Muscle layer of colon (tissue), 2 donors: ENCODE results near the gene NAAA.
"Not testable (repeated sequence)": the region's sequence is repeated elsewhere in the genome, so short reads cannot be mapped to it uniquely, and the experiment has no call there.

Experiments used
- H3K27ac ChIP-seq: one replicate; pipeline ENCODE4 v1.7.0; 2013; ENCODE audit warnings: low read depth, mild to moderate bottlenecking, low read length, moderate library complexity
- H3K27me3 ChIP-seq, 2 donors: one replicate each; pipeline ENCODE4 v1.7.0; 2013; ENCODE audit warnings: low read length in 2 of 2, mild to moderate bottlenecking in 2 of 2; ENCODE audit not compliant: insufficient read depth in 2 of 2, control insufficient read depth in 1 of 2
- H3K36me3 ChIP-seq: one replicate; pipeline ENCODE4 v1.7.0; 2013; ENCODE audit warnings: mild to moderate bottlenecking, low read length; ENCODE audit not compliant: insufficient read depth
- H3K4me1 ChIP-seq: one replicate; pipeline ENCODE4 v1.7.0; 2013; ENCODE audit warnings: mild to moderate bottlenecking, low read length; ENCODE audit not compliant: insufficient read depth
- H3K4me3 ChIP-seq, 2 donors: one replicate each; pipeline ENCODE4 v1.7.0; 2013; ENCODE audit warnings: low read length in 2 of 2, low read depth in 1 of 2, mild to moderate bottlenecking in 1 of 2, moderate library complexity in 1 of 2
- H3K9ac ChIP-seq: one replicate; pipeline ENCODE4 v1.7.0; 2013; ENCODE audit warnings: low read length
- H3K9me3 ChIP-seq: one replicate; pipeline ENCODE4 v1.7.0; 2013; ENCODE audit warnings: mild to moderate bottlenecking, low read length
- donor health status: abdominal sarcoma.
- donor health status: Adenocarcinoma of cecum.

NAAA gene

DNA sequence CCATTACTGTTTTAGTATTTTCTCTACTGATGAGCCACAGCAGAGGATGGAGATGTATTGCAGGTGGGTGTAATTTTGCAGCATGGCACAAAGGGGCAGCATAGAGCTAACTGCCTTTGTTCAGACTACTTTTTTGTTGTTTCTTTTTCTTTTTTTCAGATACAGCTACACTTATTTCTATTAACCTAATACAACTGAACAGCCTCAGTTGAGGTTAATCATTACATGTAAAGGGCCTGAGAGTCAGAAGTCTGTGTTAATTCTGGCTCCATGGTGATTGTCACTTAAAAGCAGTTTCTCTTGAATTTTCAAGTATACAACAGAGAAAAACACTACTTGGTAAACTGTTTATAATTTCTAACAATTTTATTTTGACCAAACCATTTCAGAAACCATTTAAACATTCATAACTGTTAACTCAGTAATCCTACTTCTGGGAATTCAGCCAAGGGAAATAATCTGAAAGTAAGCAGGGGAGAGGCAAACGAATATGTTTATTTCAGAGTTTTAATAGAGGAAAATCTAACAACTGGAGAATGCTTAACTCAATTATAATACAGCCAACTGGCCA, 24.6 kb downstream of the NAAA start:
- Histone ChIP-seq H3K4me1 (no peaks in the 10 kb centered on the region), H3K27ac (no peak overlapping the region), H3K36me3 (no peaks in the 10 kb centered on the region), H3K9ac (no peak overlapping the region), H3K9me3 (no peaks in the 10 kb centered on the region), H3K27me3 (no peaks in the 10 kb centered on the region), H3K4me3 (no peak overlapping the region)

DNA sequence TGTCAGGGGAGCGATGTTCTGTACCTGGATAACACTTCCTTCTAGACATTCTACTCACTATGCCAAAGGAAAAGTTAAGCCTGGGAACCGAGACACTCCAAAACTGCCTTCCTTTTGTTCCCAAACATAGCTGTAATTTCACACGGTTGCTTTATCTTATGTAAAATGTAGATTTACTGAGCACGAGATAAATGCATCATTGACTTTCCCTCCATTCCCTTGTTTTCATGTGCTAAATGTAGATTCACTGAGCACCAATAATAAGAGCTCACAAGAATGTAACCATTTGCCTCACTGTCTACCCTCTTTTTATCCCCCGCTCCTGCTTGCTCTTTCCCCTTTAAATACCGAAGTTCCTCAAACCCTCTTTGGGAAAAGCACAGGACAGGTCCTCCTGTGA, 27.8 kb downstream of the NAAA start:
- no peak overlapping the region for H3K9ac ChIP-seq
- H3K4me1 ChIP-seq: no peaks in the 10 kb centered on the region
- no peaks in the 10 kb centered on the region for H3K27me3 ChIP-seq
- H3K9me3 ChIP-seq: no peaks in the 10 kb centered on the region
- no peak overlapping the region for H3K4me3 ChIP-seq
- no peak overlapping the region for H3K27ac ChIP-seq
- no peaks in the 10 kb centered on the region for H3K36me3 ChIP-seq

DNA sequence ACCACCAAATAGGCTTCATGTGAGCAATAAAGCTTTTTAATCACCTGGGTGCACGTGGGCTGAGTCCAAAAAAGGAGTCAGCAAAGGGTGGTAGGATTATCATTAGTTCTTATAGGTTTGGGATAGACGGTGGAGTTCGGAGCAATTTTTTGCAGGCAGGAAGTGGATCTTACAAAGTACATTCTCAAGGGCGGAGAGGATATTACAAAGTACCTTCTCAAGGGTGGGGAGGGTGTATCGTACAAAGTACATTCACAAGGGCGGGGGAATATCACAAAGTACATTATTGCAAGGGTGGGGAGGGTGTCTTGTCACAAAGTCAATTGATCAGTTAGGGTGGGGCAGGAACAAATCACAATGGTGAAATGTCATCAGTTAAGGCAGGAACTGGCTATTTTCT, 30.0 kb downstream of the NAAA start:
- H3K27me3 ChIP-seq, H3K9ac ChIP-seq: not testable (repeated sequence)

DNA sequence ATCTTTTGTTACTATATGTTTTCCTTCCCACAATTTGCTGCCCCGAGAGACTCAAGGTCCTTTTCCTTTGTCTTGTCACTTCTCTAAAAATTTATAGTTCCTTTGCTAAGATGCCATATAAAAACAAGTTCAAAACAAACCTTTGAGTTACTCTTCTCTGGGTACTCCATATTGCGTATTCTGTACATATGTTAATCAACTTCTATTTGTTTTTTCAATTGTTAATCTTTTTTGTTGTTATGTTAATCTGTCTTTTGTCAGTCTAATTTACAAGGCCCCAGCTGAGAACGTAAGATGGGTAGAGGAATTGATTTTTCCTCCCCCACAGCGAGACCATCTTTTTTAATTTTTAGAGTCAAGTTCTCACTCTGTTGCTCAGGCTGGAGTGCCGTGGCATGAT, 31.4 kb downstream of the NAAA start:
- Histone ChIP-seq H3K27me3 (no peaks in the 10 kb centered on the region), H3K27ac (no peak overlapping the region), H3K9ac (no peak overlapping the region), H3K9me3 (no peaks in the 10 kb centered on the region), H3K4me3 (no peak overlapping the region), H3K36me3 (no peaks in the 10 kb centered on the region), H3K4me1 (no peaks in the 10 kb centered on the region)

More for the DNA sequence above, 30.0 kb downstream of the NAAA start:
- not testable (repeated sequence) for H3K9me3 ChIP-seq, H3K4me1 ChIP-seq, H3K36me3 ChIP-seq, H3K27ac ChIP-seq, H3K4me3 ChIP-seq

DNA sequence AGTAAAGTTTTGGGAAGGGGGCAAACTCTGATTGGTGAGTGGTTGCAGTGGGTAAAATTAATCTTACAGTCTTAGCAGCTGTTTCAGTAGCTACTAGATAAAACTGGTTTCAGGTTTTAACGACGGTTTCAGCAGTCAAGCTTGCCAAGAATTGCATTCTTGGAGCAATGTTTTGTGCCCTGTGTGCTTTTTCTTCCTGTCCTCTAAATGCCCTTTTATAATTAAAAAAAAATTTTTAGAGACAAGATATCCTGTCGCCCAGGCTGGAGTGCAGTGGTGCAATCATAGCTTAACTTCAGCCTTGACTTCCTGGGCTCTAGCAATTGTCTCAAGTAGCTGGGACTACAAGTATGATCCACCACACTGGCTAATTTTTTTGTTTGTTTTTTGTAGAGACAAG, 32.3 kb downstream of the NAAA start:
- Histone ChIP-seq H3K27ac (no peak overlapping the region), H3K36me3 (no peaks in the 10 kb centered on the region), H3K27me3 (no peaks in the 10 kb centered on the region), H3K9me3 (no peaks in the 10 kb centered on the region), H3K9ac (no peak overlapping the region), H3K4me3 (no peak overlapping the region), H3K4me1 (no peaks in the 10 kb centered on the region)

DNA sequence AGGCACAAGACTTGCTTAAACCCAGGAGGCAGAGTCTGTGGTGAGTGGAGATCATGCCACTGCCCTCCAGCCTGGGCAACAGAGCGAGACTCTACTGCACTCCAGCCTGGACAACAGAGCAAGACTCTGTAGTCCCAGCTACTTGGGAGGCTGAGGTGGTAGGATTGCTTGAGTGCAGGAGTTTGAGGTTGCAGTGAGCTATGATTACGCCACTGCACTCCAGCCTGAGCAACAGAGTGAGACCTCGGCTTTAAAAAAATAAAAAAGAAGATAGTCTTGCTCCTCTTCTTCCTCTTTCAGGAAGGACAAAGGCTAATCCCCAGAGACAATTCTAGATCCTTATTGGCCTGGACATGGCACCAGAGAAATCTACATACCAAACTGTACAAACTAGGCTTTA, 32.8 kb downstream of the NAAA start:
- no peak overlapping the region for H3K4me3 ChIP-seq
- no peak overlapping the region for H3K27ac ChIP-seq
- no peaks in the 10 kb centered on the region for H3K36me3 ChIP-seq
- no peaks in the 10 kb centered on the region for H3K9me3 ChIP-seq
- H3K27me3 ChIP-seq: no peaks in the 10 kb centered on the region
- H3K9ac ChIP-seq: no peak overlapping the region
- H3K4me1 ChIP-seq: no peaks in the 10 kb centered on the region

DNA sequence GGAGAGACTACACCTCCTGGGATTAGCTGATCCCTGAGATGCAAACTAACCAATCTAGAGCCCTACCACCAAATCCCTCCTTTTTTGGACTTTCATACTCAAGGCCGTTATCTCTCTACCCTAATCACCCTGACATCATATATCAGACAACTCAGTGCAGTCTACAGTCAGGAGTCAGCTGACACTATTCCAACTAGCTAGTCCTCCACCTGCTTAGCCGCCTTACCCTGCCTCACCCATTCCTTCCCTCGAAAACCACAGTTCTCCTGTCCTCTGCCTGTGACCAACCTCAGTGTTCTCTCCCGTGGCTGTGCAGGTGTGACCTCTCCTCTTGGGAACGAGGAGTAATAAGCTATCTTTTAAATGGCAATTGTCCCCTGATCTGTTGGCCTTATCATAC, 36.7 kb downstream of the NAAA start:
- H3K4me3 ChIP-seq: no peak overlapping the region
- H3K27me3 ChIP-seq: no peaks in the 10 kb centered on the region
- H3K9me3 ChIP-seq: no peaks in the 10 kb centered on the region
- no peaks in the 10 kb centered on the region for H3K4me1 ChIP-seq
- no peak overlapping the region for H3K27ac ChIP-seq
- H3K9ac ChIP-seq: no peak overlapping the region
- H3K36me3 ChIP-seq: no peaks in the 10 kb centered on the region

DNA sequence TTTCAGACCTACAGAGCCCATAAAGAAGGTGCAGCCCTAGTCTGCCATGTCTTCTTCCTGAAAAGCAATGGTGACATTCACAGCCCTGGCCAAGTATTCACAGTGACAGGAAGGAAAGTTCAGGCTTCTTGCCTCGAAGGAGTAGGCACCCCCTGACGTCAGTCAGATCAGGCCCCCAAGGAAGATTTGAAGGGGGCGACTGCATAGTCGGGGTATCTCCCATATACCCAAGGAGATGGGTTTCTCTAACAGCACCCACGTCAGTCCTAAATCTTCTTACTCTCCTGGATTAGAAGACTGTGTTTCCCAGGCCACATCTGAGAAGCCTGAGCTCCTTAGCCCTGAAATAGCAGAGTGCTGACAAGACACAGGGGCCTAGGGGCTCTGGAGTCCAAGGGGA, 38.5 kb downstream of the NAAA start, which contains the start of gene PPEF2:
PPEF2 (minus strand) TSS at position 101 of the 400 bp plus-strand sequence. CDS start 6,127 bp downstream, outside the sequence.
- Histone ChIP-seq H3K9me3 (no peaks in the 10 kb centered on the region), H3K9ac (no peak within 1 kb of the TSS), H3K4me1 (no peaks in the 10 kb centered on the region), H3K4me3 (no peak within 1 kb of the TSS), H3K36me3 (no peaks in the 10 kb centered on the region), H3K27me3 (no peaks in the 10 kb centered on the region), H3K27ac (no peak within 1 kb of the TSS)

DNA sequence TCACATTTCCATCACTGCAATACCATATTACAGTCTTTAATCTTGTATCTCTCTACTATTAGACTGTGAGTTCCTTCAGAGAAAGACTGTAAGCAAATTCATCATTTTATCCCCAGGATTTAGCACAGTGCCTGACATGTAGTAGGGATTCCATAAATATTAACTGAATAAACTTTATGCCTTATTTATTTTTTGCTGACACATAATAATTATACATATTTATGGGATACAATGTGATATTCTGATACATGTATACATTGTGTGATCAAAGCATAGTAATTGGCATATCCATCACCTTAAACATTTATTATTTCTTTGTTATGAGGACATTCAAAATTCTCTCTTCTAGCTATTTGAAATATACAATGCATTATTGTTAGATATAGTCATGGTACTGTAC, 42.3 kb downstream of the NAAA start:
- Histone ChIP-seq H3K27ac (no peak overlapping the region), H3K9ac (no peak overlapping the region), H3K27me3 (no peaks in the 10 kb centered on the region), H3K9me3 (no peaks in the 10 kb centered on the region), H3K36me3 (no peaks in the 10 kb centered on the region), H3K4me1 (no peaks in the 10 kb centered on the region), H3K4me3 (no peak overlapping the region)

DNA sequence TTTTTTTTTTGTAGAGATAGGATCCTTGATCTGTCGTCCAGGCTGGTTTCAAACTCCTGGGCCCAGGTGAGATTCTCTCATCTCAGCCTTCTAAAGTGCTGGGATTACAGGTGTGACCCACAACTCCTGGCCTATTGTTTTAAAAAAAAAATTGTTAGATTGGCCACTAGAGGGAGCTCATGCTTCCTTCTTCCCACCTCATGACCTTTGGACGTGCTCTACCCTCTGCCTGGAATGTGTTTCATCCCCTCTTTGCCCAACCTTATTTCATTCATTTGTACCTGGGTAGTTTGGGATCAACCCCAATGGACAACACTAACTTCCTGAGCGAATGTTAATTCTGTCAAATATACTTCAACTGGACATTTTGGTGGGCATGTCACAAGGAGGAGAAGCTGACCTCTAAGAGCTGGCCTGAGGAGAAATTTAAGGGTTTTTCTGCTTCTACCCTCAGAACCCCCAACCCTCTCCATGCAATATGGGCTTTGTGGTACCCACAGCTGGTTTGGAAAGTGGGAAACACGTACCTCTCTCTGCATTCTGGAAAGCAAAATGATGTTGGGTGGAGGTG, 45.0 kb downstream of the NAAA start:
- Histone ChIP-seq H3K36me3 (no peaks in the 10 kb centered on the region), H3K4me1 (no peaks in the 10 kb centered on the region), H3K9me3 (no peaks in the 10 kb centered on the region), H3K4me3 (no peak overlapping the region), H3K27ac (no peak overlapping the region), H3K9ac (no peak overlapping the region), H3K27me3 (no peaks in the 10 kb centered on the region)

DNA sequence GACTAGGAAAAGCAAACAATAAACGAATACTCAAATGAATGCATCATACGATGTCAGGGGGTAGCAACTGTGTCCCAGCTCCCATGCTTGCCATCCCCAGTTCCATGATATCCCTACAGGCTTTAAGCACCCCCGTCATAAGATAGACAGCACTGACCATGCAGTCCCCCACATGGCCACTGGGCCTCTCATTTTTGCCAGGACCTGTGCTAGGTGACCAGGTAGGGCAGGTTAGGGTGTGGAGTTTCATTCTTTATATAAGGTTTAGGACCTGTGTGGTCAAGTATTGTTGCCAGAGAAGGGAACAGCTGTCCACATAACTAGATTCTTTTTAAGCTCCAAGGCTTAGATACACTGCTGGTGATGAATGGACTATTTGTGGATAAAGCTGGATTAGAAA, 48.3 kb downstream of the NAAA start:
- Histone ChIP-seq H3K27ac (no peak overlapping the region), H3K4me3 (no peak overlapping the region), H3K4me1 (no peaks in the 10 kb centered on the region), H3K9me3 (no peaks in the 10 kb centered on the region), H3K9ac (no peak overlapping the region), H3K27me3 (no peaks in the 10 kb centered on the region), H3K36me3 (no peaks in the 10 kb centered on the region)

DNA sequence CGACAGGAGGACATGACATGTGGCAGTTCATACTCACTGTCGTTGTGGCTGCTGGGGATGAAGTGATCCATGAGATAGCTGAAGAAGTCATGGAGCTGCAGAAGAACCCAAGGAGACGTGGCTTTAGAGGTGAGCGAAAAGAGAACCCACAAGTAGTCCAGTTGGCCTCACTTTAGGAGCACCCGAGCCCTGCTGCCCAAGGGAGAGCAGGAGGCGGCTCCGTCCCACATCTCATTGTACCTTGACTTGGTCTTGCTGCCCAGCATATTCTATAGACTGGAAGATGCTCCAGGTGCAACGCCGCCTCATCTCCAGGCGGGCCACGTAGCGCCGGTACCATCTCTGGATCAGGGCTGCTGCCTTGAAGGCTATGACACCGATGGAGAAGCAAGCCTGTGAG, 49.2 kb downstream of the NAAA start:
- H3K4me1 ChIP-seq: no peaks in the 10 kb centered on the region
- no peak overlapping the region for H3K4me3 ChIP-seq
- no peaks in the 10 kb centered on the region for H3K27me3 ChIP-seq
- no peaks in the 10 kb centered on the region for H3K9me3 ChIP-seq
- H3K36me3 ChIP-seq: no peaks in the 10 kb centered on the region
- no peak overlapping the region for H3K9ac ChIP-seq
- no peak overlapping the region for H3K27ac ChIP-seq
